Measurements from ENCODE around the gene FRAS1. TPM values are rescaled to one million over a fixed set of nuclear protein-coding genes. Genes with fewer than 3 reads are reported as not detected.

Gene FRAS1
- total and polyA plus RNA-seq, 2 donors (not counting 3 experiments of a cell fraction or from before 2014, with no cell fraction given): 1.4 to 3.6 TPM

- no peak overlapping the region for H3K4me2 ChIP-seq (ENCODE audit: insufficient read depth, low read length)
- ChIA-PET POLR2A (no interaction called here), CTCF (interaction anchor here (1.3 kb wide), 1 partner anchor 20 kb away, joined by 6 read pairs; no protein-coding TSS in a partner anchor)
- H3K9me1 ChIP-seq (replicated peaks; ENCODE audit: control insufficient read depth, extremely low read depth, insufficient read depth, low read length): no peaks in the 10 kb centered on the region
- no peaks in the 10 kb centered on the region for H3K79me2 ChIP-seq (ENCODE audit: control insufficient read depth, insufficient read depth, low read length)
- no TSS peak for BruUV-seq (replicated peaks)
- no peak overlapping the region for H3K9ac ChIP-seq (replicated peaks; ENCODE audit: extremely low read depth, insufficient read depth, low read length)
- dilution Hi-C loops (cut with MboI; ENCODE audit: extremely low pct_ligation_motif_present, low sequenced_read_pairs) (no loop called here), intact Hi-C loops (cut with micrococcal nuclease) (no loop called here)
- no peaks in the 10 kb centered on the region for H4K20me1 ChIP-seq (replicated peaks; ENCODE audit: control insufficient read depth, extremely low read depth, insufficient read depth, low read length)
- no peak overlapping the region for H3K27ac ChIP-seq (ENCODE audit: insufficient read depth, low read depth, low read length)
- no peak for DNase-seq (ENCODE audit: low read depth, low spot score)
- TF ChIP-seq MAX (IDR thresholded peaks at IDR 0.05; ENCODE audit: insufficient read depth, insufficient read length): no peak
- no peak for TF ChIP-seq CTCF (IDR thresholded peaks at IDR 0.05; ENCODE audit: extremely low read depth in 1 of 2, insufficient read depth in 1 of 2, low read depth in 1 of 2, low read length in 2 of 2)
- no peak for TF ChIP-seq POLR2A (IDR thresholded peaks at IDR 0.05; ENCODE audit: low read depth, low read length)
- no peak for TF ChIP-seq GATA2 (IDR thresholded peaks at IDR 0.05; ENCODE audit: insufficient read depth, insufficient read length, low read depth, low read length)
- TF ChIP-seq JUN (IDR thresholded peaks at IDR 0.05; ENCODE audit: borderline replicate concordance, insufficient read depth, insufficient read length, low read depth): no peak
- no peak for TF ChIP-seq MYC (IDR thresholded peaks at IDR 0.05; ENCODE audit: low read depth, low read length)
- no peak for TF ChIP-seq EZH2 (IDR thresholded peaks at IDR 0.05; ENCODE audit: borderline replicate concordance, low read depth, low read length, severe bottlenecking)
- no peak for TF ChIP-seq POLR2AphosphoS5 (IDR thresholded peaks at IDR 0.05; ENCODE audit: insufficient read depth, low read depth, low read length)
- TF ChIP-seq FOS (IDR thresholded peaks at IDR 0.05; ENCODE audit: borderline replicate concordance, insufficient read depth, low read length): no peak
- H3K4me3 ChIP-seq (replicated peaks in 1 of 3; ENCODE audit: insufficient read depth in 1 of 3, low read depth in 1 of 3, low read length in 3 of 3): no peak overlapping the region
- H3K4me1 ChIP-seq (ENCODE audit: control insufficient read depth, extremely low read depth, insufficient read depth, low read length): no peaks in the 10 kb centered on the region
- H3K9me3 ChIP-seq (replicated peaks; ENCODE audit: control insufficient read depth, insufficient read depth, low read length): no peaks in the 10 kb centered on the region
- no peak for FAIRE-seq
- peaks cover 2 to 5% of the 10 kb centered on the region in 2 experiments for H3K27me3 ChIP-seq (ENCODE audit: control insufficient read depth in 2 of 2, insufficient read depth in 2 of 2, low read length in 2 of 2)
- no peak overlapping the region for H2AFZ ChIP-seq (ENCODE audit: low read depth, low read length)
- no peaks in the 10 kb centered on the region for H3K36me3 ChIP-seq (ENCODE audit: control insufficient read depth in 2 of 2, extremely low read depth in 1 of 2, insufficient read depth in 2 of 2, low read length in 2 of 2)
These were observed 17.4 kb upstream of the FRAS1 start for GRCh38 chr4:78039678-78040077.

Data from endothelial cell of umbilical vein (primary cell).